BE2C (cell line): ENCODE measurements around the gene GRIN2C.

ENCODE experiments used
- DNase-seq: peaks from one replicate; pipeline ENCODE4 v3.0.0-alpha.2; 2020
- H3K27me3 ChIP-seq: fragments of 250-450 bp; sonication (Bioruptor Pico); 2 replicates; pipeline ENCODE4 v1.5.1; 2020; ENCODE audit warnings: mild to moderate bottlenecking
- H3K36me3 ChIP-seq: fragments of 250-450 bp; sonication (Bioruptor Pico); 2 replicates; pipeline ENCODE4 v1.5.1; 2020; ENCODE audit warnings: mild to moderate bottlenecking
- H3K4me1 ChIP-seq: fragments of 250-450 bp; sonication (Bioruptor Pico); 2 replicates; pipeline ENCODE4 v1.5.1; 2020
- H3K4me3 ChIP-seq: 2 replicates; pipeline ENCODE4 v1.5.1; 2011; ENCODE audit warnings: low read depth, low read length
- H3K9me3 ChIP-seq: fragments of 250-450 bp; sonication (Bioruptor Pico); 2 replicates; pipeline ENCODE4 v1.5.1; 2020
- CTCF ChIP-seq: IDR thresholded peaks from 2 replicates; pipeline ENCODE4 v1.5.1; 2012; ENCODE audit warnings: mild to moderate bottlenecking, low read depth, low read length

GRIN2C gene

GRCh38 chr17:74882517-74883240, 23.0 kb upstream of the GRIN2C start:
- DNase-seq: no peak
- no peak for TF ChIP-seq CTCF
- Histone ChIP-seq H3K9me3 (no peaks in the 10 kb centered on the region), H3K4me1 (no peaks in the 10 kb centered on the region), H3K36me3 (no peaks in the 10 kb centered on the region), H3K27me3 (no peaks in the 10 kb centered on the region; the same call in none of the 2 replicates), H3K4me3 (no peak overlapping the region)

DNA sequence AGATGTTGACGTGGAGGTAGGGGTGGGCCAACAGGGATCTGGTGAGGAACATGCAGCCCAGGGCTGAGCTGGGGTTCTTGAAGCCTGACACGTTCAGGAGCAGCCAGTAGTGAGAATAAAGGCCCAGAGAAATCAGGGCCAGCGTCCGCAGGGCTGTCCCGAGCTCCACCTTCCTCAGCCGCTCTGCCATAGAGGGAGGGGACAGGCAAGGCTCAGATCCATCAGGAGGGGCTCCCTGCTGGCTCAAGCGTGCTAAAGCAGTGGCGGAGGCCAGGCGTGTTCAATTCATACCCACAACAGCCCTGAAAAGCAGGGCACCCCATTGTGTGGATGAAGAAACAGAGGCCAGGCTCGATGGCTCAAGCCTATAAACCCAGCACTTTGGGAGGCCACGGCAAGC, 21.4 kb upstream of the GRIN2C start:
- Histone ChIP-seq H3K4me1 (no peaks in the 10 kb centered on the region), H3K36me3 (no peaks in the 10 kb centered on the region), H3K4me3 (no peak overlapping the region), H3K27me3 (no peaks in the 10 kb centered on the region; the same call in 1 of the 2 replicates), H3K9me3 (no peaks in the 10 kb centered on the region)
- TF ChIP-seq CTCF: no peak
- no peak for DNase-seq

DNA sequence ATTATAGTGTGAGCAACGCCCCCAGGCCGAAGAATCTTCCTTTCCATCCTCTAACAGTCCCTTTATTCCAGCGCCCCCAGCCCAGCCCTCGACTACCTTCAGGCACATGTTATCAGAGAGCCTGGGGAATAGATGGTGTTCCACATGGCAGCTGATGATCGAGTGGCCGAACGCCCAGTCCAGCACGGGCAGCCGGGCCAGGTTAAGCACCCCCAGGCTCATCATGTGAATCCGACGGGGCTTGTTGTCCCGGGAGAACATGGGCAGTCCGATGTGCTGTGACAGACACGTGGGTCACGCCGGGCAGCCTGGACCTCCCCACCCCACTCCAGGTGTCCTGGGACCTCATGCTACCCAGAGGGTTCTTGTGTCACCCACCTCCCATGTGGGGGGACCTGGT, 19.6 kb upstream of the GRIN2C start:
- Histone ChIP-seq H3K27me3 (no peaks in the 10 kb centered on the region; the same call in 1 of the 2 replicates), H3K9me3 (no peaks in the 10 kb centered on the region), H3K4me1 (no peaks in the 10 kb centered on the region), H3K36me3 (no peaks in the 10 kb centered on the region), H3K4me3 (no peak overlapping the region)
- TF ChIP-seq CTCF: no peak
- no peak for DNase-seq

- Histone ChIP-seq H3K9me3 (no peaks in the 10 kb centered on the region), H3K4me1 (no peaks in the 10 kb centered on the region), H3K4me3 (no peak overlapping the region), H3K36me3 (no peaks in the 10 kb centered on the region), H3K27me3 (no peaks in the 10 kb centered on the region; the same call in 1 of the 2 replicates)
- DNase-seq: no peak
- TF ChIP-seq CTCF: no peak
Observed at GRCh38 chr17:74878658-74879057, 19.0 kb upstream of the GRIN2C start.

- H3K9me3 ChIP-seq: no peaks in the 10 kb centered on the region
- DNase-seq: no peak
- no peaks in the 10 kb centered on the region; the same call in 1 of the 2 replicates for H3K27me3 ChIP-seq
- no peaks in the 10 kb centered on the region for H3K4me1 ChIP-seq
- no peak for TF ChIP-seq CTCF
- no peak overlapping the region for H3K4me3 ChIP-seq
- no peaks in the 10 kb centered on the region for H3K36me3 ChIP-seq
Observed at GRCh38 chr17:74877592-74878548, 18.2 kb upstream of the GRIN2C start.
